IPS-15b (cell line): ENCODE results near the gene DNAJC15.

Experiments
- H3K27me3 ChIP-seq: one replicate; pipeline ENCODE4 v1.6.1; 2013; ENCODE audit warnings: low read length; ENCODE audit not compliant: control insufficient read depth, insufficient read depth
- H3K36me3 ChIP-seq: one replicate; pipeline ENCODE4 v1.6.1; 2013; ENCODE audit warnings: low read length; ENCODE audit not compliant: control insufficient read depth, insufficient read depth
- H3K4me1 ChIP-seq: one replicate; pipeline ENCODE4 v1.6.1; 2013; ENCODE audit warnings: mild to moderate bottlenecking, low read length; ENCODE audit not compliant: control insufficient read depth, insufficient read depth
- H3K4me3 ChIP-seq: one replicate; pipeline ENCODE4 v1.5.1; 2013; ENCODE audit warnings: low read depth, low read length
- H3K9ac ChIP-seq: one replicate; pipeline ENCODE4 v1.6.1; 2013; ENCODE audit warnings: low read depth, mild to moderate bottlenecking, low read length
- H3K9me3 ChIP-seq: one replicate; pipeline ENCODE4 v1.6.1; 2013; ENCODE audit warnings: mild to moderate bottlenecking, low read length; ENCODE audit not compliant: control insufficient read depth, insufficient read depth

DNAJC15 gene

GRCh38 chr13:43134868-43135267, 111.5 kb downstream of the DNAJC15 start:
- Histone ChIP-seq H3K4me1 (peaks cover 19% of the 10 kb centered on the region), H3K36me3 (no peaks in the 10 kb centered on the region), H3K4me3 (no peak overlapping the region), H3K9me3 (no peaks in the 10 kb centered on the region), H3K9ac (no peak overlapping the region), H3K27me3 (no peaks in the 10 kb centered on the region)

GRCh38 chr13:43135516-43135915, 112.1 kb downstream of the DNAJC15 start:
- no peak overlapping the region for H3K4me3 ChIP-seq
- no peaks in the 10 kb centered on the region for H3K36me3 ChIP-seq

DNA sequence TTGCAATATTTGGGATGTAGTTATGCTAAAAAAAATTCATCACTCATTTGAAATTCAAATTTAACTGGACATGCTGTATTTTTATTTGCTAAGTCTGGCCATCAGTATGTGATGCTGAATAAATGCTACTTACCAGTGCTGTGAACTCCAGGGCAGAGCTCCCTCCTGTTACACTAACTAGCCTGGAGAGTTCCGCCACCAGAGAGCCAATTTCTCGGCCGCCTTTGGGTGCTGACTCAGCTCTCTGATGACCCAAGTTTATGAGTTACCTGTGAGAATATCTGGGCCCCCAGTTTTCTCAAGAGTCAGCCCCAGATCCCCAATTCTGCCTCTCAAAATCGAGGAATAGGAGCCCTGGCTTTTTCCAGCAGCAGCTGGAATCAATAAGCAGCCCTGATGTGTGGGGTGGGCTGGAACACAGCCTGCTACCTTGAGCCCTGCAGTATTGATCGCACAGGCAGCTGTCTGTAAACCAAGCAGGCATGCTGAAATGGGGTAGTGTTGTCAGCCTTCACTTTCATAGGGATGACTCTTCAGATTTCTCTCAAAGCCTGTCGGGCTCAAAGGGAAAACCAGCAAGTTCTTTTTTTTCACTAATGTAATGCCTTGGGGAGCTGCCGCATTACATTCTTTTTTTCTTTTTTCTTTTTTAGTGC, 113.7 kb downstream of the DNAJC15 start:
- no peaks in the 10 kb centered on the region for H3K36me3 ChIP-seq
- no peaks in the 10 kb centered on the region for H3K27me3 ChIP-seq
- H3K4me1 ChIP-seq = peaks cover 36% of the 10 kb centered on the region
- no peak overlapping the region for H3K4me3 ChIP-seq
- no peak overlapping the region for H3K9ac ChIP-seq
- no peaks in the 10 kb centered on the region for H3K9me3 ChIP-seq

More at GRCh38 chr13:43135516-43135915, 112.1 kb downstream of the DNAJC15 start:
- Histone ChIP-seq H3K9ac (no peak overlapping the region), H3K4me1 (peaks cover 22% of the 10 kb centered on the region), H3K27me3 (no peaks in the 10 kb centered on the region), H3K9me3 (no peaks in the 10 kb centered on the region)

DNA sequence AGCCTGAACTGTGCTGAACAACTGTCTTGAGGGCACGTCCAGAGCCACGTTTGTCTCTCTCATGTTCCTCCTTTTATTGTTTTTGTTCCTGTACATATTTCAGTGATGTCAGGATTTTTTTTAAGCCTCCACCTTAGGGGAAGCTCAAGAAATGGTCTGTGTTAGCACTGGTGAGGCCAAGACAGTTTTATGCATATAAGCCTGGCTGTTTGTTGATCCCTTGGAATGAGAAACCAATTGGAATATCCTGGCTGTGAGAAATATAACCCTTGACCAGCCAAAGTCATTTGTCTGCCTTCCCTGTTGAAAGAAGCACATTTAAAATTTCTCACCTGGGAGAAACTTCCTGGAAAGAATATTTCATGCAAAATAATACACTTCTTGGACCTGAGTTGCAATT, 115.8 kb downstream of the DNAJC15 start:
- no peaks in the 10 kb centered on the region for H3K9me3 ChIP-seq

DNA sequence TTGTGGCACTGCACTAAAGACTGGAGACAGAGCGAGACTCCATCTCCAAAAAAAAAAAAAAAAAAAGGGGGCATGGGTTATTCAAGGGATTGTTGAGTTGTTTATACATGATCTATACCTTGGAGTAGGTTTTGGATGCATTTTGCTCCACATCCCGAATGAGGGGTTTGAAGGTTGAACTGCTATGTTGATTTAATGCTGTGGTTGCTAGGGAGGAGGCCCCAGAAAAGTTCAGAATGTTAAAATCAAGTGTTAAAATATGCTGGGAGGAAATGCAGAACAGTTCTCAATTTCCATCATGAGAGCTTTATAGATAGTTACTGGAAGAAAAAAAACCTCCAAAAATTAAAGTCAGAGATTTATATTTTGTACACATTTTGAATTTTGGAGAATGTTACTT, 116.5 kb downstream of the DNAJC15 start:
- no peak overlapping the region for H3K4me3 ChIP-seq
- H3K36me3 ChIP-seq = no peaks in the 10 kb centered on the region
- H3K9me3 ChIP-seq = no peaks in the 10 kb centered on the region
- no peaks in the 10 kb centered on the region for H3K27me3 ChIP-seq
- no peak overlapping the region for H3K9ac ChIP-seq
- peaks cover 30% of the 10 kb centered on the region for H3K4me1 ChIP-seq

More for the DNA sequence above, 115.8 kb downstream of the DNAJC15 start:
- Histone ChIP-seq H3K9ac (no peak overlapping the region), H3K4me3 (no peak overlapping the region), H3K4me1 (peaks cover 30% of the 10 kb centered on the region), H3K27me3 (no peaks in the 10 kb centered on the region), H3K36me3 (no peaks in the 10 kb centered on the region)

DNA sequence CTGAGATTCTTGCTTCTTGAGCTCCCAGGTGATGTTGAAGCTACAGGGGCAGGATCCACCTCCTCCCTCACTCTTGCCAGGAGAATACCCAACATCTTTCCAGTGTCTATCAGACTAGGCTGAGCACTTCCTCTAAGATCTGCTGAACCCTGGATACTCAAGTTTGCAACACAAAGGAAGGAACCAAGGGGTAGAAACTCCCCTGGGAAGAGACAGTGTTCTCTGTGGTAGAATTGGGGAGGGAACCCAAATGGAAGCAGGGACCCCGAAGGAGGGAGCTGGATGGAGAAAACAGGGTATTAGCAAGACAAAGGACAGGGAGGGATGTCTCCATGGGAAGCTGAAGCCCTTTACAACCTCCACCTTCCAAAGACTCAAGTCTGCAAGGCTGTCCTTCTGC, 117.6 kb downstream of the DNAJC15 start:
- peaks cover 30% of the 10 kb centered on the region for H3K4me1 ChIP-seq
- no peaks in the 10 kb centered on the region for H3K27me3 ChIP-seq
- H3K9me3 ChIP-seq = no peaks in the 10 kb centered on the region
- H3K9ac ChIP-seq = no peak overlapping the region
- no peak overlapping the region for H3K4me3 ChIP-seq
- no peaks in the 10 kb centered on the region for H3K36me3 ChIP-seq

DNA sequence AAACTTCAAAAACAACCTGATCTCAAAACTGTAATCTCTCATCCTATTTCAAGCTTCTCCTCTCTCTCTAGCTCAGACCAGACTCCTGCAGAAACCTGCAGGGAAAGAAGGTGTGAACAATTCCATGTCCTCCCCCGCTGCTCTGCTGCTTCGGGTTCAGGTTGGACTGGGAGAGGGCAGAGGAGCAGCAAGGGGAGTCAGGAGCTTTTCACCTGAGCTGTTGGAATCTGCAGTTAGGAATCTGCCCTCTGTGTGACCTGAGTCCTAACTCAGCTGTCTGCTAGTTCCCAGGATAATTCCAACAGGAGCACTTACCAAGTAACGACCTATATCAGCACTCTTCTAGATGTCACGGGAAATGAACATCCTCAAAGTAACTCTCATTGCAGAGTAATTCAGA, 118.3 kb downstream of the DNAJC15 start:
- no peaks in the 10 kb centered on the region for H3K27me3 ChIP-seq
- no peak overlapping the region for H3K4me3 ChIP-seq
- peaks cover 30% of the 10 kb centered on the region for H3K4me1 ChIP-seq
- no peak overlapping the region for H3K9ac ChIP-seq
- H3K36me3 ChIP-seq = no peaks in the 10 kb centered on the region
- H3K9me3 ChIP-seq = no peaks in the 10 kb centered on the region

DNA sequence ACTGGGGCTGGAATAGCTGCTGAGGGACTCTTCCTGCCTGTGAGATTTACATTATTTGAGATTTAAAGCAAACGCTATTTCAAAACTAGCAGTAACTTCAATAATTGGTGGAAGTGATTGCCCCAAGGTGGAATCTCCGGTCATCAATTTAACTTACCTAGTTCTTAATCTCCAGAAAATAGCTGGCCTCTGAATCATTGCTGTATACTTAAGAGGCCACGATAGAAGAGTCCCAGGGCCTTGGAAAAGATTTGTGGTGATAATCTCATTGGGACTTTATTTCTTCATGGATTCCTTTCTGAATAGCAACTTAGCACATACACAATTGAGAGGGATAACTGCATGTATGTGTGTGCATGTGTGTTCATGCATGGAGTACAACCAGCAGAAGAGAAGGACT, 120.2 kb downstream of the DNAJC15 start:
- Histone ChIP-seq H3K27me3 (no peaks in the 10 kb centered on the region), H3K4me3 (no peak overlapping the region), H3K36me3 (no peaks in the 10 kb centered on the region), H3K9ac (no peak overlapping the region), H3K9me3 (no peaks in the 10 kb centered on the region), H3K4me1 (peaks cover 18% of the 10 kb centered on the region)

- Histone ChIP-seq H3K9ac (no peak overlapping the region), H3K27me3 (no peaks in the 10 kb centered on the region), H3K36me3 (no peaks in the 10 kb centered on the region), H3K4me1 (peaks cover 14% of the 10 kb centered on the region), H3K4me3 (no peak overlapping the region), H3K9me3 (no peaks in the 10 kb centered on the region)
These were observed 122.3 kb downstream of the DNAJC15 start for GRCh38 chr13:43145534-43146196.

GRCh38 chr13:43146400-43146799, 123.0 kb downstream of the DNAJC15 start:
- H3K9ac ChIP-seq = no peak overlapping the region

DNA sequence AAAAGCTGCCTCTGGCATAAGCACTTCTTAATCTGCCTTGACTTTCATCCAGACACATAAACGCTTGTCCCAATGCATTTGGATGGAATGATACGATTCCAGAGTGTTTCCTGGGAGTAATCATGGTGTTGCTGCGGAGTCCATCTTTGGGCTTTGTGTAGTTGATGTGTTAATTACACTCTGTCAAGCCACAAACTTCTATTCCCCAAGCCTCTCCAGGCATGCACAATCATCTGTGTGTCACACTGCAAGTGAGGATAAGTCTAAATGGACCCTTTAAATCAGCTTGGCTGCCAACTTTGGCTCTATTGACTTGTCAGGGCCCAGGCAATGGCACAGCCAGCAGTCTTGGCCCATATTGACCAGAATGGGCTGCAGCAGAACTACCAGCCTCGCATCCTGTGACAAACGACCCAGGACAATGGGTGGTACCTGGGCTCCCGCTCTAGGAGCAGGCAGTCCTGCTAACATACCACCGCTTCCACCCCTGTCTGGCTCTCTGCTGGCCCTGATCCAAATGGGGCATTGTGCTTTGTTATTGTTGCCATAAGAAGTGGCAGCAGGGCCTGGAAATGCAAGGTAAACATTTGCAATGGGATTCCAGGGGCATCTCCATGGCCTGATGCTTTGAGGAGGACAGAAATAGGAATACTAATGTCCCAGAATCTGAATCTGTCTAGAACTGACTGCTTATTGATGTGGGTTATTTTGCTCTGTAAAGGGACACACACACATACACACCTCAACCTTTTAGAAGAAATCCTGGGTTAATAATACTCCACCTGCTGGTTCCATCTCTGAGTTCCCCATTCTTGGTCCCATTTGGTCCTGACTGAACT, 127.2 kb downstream of the DNAJC15 start:
- Histone ChIP-seq H3K4me1 (no peaks in the 10 kb centered on the region), H3K9ac (no peak overlapping the region), H3K27me3 (no peaks in the 10 kb centered on the region), H3K36me3 (no peaks in the 10 kb centered on the region), H3K9me3 (no peaks in the 10 kb centered on the region), H3K4me3 (no peak overlapping the region)

More at GRCh38 chr13:43146400-43146799, 123.0 kb downstream of the DNAJC15 start:
- Histone ChIP-seq H3K36me3 (no peaks in the 10 kb centered on the region), H3K4me1 (peaks cover 8% of the 10 kb centered on the region), H3K27me3 (no peaks in the 10 kb centered on the region), H3K4me3 (no peak overlapping the region), H3K9me3 (no peaks in the 10 kb centered on the region)
